Muscle of leg (tissue), 11 donors: ENCODE measurements around the gene C13orf42. TPM values are rescaled to one million over a fixed set of nuclear protein-coding genes. Genes with fewer than 3 reads are reported as not detected.
A peak's percentile ranks its signal among the peaks of the same experiment; 100 is the strongest.

Source experiments
- DNase-seq: peaks from one replicate; pipeline ENCODE4 v3.0.0; 2013
- H3K27ac ChIP-seq: one replicate; pipeline ENCODE4 v1.5.1; 2013; ENCODE audit warnings: mild to moderate bottlenecking, low read length, control low read depth
- H3K27me3 ChIP-seq: one replicate; pipeline ENCODE4 v1.6.1; 2013; ENCODE audit warnings: low read length; ENCODE audit not compliant: control insufficient read depth, insufficient read depth
- H3K36me3 ChIP-seq: one replicate; pipeline ENCODE4 v1.6.1; 2013; ENCODE audit warnings: low read length; ENCODE audit not compliant: control insufficient read depth, insufficient read depth
- H3K4me1 ChIP-seq: one replicate; pipeline ENCODE4 v1.6.1; 2013; ENCODE audit warnings: low read length; ENCODE audit not compliant: control insufficient read depth, insufficient read depth
- H3K4me3 ChIP-seq: one replicate; pipeline ENCODE4 v1.5.1; 2013; ENCODE audit warnings: low read length, control low read depth
- H3K9me3 ChIP-seq: replicated peaks from 2 replicates; pipeline ENCODE4 v1.6.1; 2013; ENCODE audit warnings: low read depth, low read length; ENCODE audit not compliant: control insufficient read depth
- WGBS: methylation state at CpG from one replicate; pipeline ENCODE4 v1.1.5; 2013; ENCODE audit warnings: missing lambda C conversion rate; ENCODE audit not compliant: insufficient coverage; 5-methylcytosine and 5-hydroxymethylcytosine counted together
- polyA plus RNA-seq, 8 donors: library from polyadenylated mRNA; unstranded; fragments of 120-200 nt; gene quantifications; one replicate each; pipeline versions ENCODE4 v1.2.1 to v1.2.3, GENCODE V29; 2013; ENCODE audit warnings: inconsistent platforms in 1 of 8, low replicate concordance in 1 of 8; ENCODE audit not compliant: insufficient read length in 8 of 8, insufficient read depth in 1 of 8
- total RNA-seq: library from RNA; stranded (reverse); fragments of 120-200 nt; gene quantifications from one replicate; pipeline ENCODE4 v1.2.4, GENCODE V29; 2013

Gene C13orf42
- total and polyA plus RNA-seq, 9 donors, result 0.04 to 0.09 (median 0.05) TPM; not detected in 4

GRCh38 chr13:51067210-51067701 lies 43.8 kb downstream of the C13orf42 start:
- no peaks in the 10 kb centered on the region for H3K36me3 ChIP-seq
- H3K4me1 ChIP-seq, result peaks cover 13% of the 10 kb centered on the region
- peak overlapping the region; percentile 52 for H3K27ac ChIP-seq
- no peaks in the 10 kb centered on the region for H3K27me3 ChIP-seq
- no peak for DNase-seq
- WGBS, result no CpG with 5 or more reads among the region's 9 CpGs
- no peaks in the 10 kb centered on the region for H3K9me3 ChIP-seq
- no peak overlapping the region for H3K4me3 ChIP-seq

DNA sequence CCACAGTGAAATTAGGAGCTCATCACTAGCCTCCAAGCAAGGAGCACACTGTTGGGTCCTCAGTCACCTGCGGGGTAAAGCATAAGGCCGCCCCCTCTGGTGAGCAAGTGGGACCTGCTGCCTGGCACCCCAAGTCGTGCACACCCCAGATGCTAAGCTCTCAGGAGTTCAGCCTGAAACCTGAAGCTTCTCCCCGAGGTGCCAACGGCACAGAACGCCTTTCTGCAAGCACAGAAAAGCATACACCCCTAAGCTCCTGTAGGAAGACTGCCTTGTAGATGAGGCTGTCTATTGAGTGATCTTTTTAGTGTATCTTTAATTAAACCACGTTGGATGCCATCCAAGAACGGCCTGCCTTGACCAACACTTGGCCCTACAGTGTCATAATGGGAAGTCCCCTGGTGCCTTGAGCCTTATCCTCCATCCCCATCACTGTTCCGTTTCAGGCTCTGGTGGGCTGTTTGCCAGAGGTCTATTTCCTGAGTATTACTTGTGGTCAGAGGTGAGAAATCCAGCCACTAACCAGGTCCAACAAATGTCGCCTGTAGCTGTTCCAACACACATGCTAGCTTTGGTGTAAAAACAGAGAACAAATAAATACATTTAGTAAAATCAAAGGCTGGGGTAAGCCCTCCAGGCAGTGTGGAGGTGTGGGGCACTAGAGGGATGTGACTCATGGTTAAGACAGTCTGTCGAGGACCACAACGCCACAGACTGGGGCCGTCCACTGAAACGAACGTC lies 44.8 kb downstream of the C13orf42 start:
- Histone ChIP-seq H3K9me3 (no peaks in the 10 kb centered on the region), H3K27me3 (no peaks in the 10 kb centered on the region), H3K4me3 (no peak overlapping the region), H3K4me1 (peaks cover 13% of the 10 kb centered on the region), H3K36me3 (no peaks in the 10 kb centered on the region), H3K27ac (peak overlapping the region; percentile 52)
- 36% methylated on average over 6 of the region's 15 CpGs for WGBS
- peak; percentile 54 for DNase-seq

DNA sequence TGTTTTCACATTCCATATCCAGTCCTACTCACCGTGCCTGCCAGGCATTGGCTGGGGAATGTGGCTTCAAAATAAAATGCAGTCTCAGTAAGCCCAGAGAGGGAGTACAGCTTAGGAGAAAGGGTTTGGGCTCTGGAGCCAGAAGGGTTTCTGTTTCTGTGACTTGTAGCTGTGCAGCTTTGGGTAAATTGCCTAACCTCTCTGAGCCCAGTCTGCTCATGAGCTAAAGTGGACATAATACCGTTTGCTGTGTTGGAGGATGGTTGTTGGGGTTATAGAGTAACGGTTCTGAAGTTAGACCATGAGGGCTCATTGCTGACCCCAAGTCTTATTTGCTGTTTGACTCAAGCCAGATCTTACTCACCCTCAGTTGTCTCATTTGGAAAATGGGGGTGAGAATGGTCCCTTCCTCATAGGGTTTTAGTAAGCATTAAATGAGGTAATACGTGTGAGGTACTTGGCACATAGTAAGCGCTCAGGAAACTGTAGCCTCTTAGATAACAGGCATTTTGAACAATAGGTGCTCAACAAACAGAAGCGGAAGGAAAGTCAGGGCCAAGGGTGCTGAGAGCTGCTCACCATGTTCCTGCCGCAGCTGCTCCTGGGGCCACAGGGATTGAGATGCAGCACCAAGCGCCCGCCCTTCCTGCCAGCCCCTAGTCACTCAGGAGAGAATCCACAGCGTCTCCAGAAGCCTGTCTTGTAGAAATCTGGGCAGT lies 45.5 kb downstream of the C13orf42 start:
- no peaks in the 10 kb centered on the region for H3K9me3 ChIP-seq
- no peak for DNase-seq
- WGBS, result 89% methylated on average over 9 of the region's 10 CpGs
- peaks cover 13% of the 10 kb centered on the region for H3K4me1 ChIP-seq
- H3K27me3 ChIP-seq, result no peaks in the 10 kb centered on the region
- H3K4me3 ChIP-seq, result no peak overlapping the region
- no peaks in the 10 kb centered on the region for H3K36me3 ChIP-seq
- H3K27ac ChIP-seq, result no peak overlapping the region

DNA sequence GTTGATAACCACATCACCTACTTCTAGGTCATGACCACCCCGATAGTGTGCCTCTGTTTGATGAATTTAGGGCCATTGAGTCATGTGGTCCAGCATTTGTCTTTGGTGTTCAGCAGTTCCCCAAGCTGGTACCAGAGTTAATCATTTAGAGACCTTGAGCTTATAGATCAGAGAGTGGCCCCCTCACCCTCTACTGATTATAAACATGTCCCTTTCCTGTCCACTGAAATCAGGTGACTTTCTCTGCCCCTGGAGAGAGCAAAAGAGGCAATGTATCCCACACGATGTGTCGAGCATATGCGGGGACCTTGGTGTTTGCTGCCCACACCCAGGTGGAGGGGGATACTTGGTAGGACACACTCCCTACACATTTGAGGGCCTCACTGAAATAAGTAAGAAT lies 46.3 kb downstream of the C13orf42 start:
- H3K4me1 ChIP-seq, result peaks cover 11% of the 10 kb centered on the region
- 73% methylated on average over 3 of the region's 4 CpGs for WGBS
- no peaks in the 10 kb centered on the region for H3K27me3 ChIP-seq
- H3K36me3 ChIP-seq, result no peaks in the 10 kb centered on the region
- no peaks in the 10 kb centered on the region for H3K9me3 ChIP-seq
- H3K4me3 ChIP-seq, result no peak overlapping the region
- no peak for DNase-seq
- H3K27ac ChIP-seq, result no peak overlapping the region

DNA sequence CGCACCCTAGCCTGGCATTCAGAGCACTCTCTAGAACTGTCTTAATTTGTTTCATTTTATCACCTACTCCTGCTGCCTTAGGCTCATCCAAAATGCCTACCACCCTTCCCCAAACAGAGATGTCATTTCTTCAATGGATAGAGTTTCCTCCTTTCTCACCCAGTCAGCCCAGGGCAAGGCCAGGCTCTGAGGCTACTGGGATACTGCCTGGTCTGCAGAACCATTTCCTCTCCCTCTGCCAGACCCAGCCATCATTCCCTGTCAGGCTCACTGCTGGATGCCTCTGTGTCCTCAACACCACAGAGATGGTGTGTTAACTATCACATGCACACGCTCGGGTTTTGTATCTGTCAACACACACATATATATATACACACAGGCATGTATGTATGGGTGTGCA lies 47.2 kb downstream of the C13orf42 start:
- Histone ChIP-seq H3K27me3 (no peaks in the 10 kb centered on the region), H3K9me3 (no peaks in the 10 kb centered on the region), H3K4me3 (no peak overlapping the region), H3K36me3 (no peaks in the 10 kb centered on the region), H3K4me1 (peaks cover 9% of the 10 kb centered on the region), H3K27ac (no peak overlapping the region)
- no peak for DNase-seq
- WGBS, result 100% methylated on average over 1 of the region's 3 CpGs

DNA sequence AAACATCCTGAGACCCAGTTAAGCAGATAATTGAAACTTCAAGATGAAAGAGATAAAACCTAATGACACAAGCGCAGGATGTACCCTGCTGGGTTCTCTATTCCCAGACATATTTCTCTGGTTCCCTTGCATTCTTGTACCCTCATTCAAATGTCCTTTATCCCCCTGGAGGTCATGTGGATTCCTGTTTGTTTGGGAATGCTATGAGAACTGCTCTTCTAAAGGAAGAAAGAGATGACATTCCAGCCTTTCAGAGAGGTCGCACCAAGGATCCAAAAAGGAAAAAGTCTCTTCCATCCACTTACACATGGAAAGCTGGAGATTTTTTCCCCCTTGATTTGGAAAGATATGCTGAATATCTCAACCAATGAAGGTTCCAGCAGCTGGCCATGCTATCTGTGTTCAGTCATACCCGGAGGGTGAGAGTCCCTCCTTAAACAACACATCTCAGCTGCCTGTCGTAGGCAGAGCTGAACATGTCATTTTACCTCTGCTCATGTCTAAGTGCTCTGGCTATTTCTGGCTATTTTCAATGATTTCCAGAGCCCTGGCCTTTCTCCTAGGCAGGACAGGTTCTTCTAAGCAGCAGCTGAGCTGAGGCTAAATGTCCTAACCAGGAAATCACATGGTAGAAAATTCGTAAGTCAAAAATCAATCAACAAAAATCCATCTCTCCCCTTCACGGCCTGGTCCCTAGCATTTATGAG lies 52.5 kb downstream of the C13orf42 start:
- no peak for DNase-seq
- H3K4me3 ChIP-seq, result no peak overlapping the region
- peaks cover 2% of the 10 kb centered on the region for H3K4me1 ChIP-seq
- H3K27ac ChIP-seq, result no peak overlapping the region
- no peaks in the 10 kb centered on the region for H3K9me3 ChIP-seq
- H3K36me3 ChIP-seq, result no peaks in the 10 kb centered on the region
- WGBS, result no CpG with 5 or more reads among the region's 6 CpGs
- no peaks in the 10 kb centered on the region for H3K27me3 ChIP-seq

DNA sequence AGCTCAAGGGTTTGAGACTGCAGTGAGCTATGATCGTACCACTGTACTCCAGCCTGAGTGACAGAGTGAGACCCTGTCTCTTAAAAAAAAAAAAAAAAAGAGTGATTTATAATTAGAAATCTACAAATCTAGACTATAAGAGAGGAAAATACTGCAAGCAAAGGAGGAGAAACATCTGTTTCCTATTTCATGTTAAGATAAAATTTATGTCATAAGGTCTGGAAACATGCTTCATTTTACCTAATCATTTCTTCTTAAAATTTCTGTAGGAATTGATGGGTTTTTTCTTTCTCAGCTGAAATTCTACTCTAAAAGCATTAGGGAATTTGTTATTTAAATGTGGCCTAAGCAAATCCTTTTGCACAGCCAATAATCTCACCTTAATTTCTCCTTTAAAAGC lies 53.2 kb downstream of the C13orf42 start:
- no CpG with 5 or more reads among the region's 1 CpG for WGBS
- Histone ChIP-seq H3K36me3 (no peaks in the 10 kb centered on the region), H3K27me3 (no peaks in the 10 kb centered on the region), H3K4me3 (no peak overlapping the region), H3K9me3 (no peaks in the 10 kb centered on the region), H3K27ac (no peak overlapping the region), H3K4me1 (peaks cover 2% of the 10 kb centered on the region)
- peak; percentile 32 for DNase-seq

DNA sequence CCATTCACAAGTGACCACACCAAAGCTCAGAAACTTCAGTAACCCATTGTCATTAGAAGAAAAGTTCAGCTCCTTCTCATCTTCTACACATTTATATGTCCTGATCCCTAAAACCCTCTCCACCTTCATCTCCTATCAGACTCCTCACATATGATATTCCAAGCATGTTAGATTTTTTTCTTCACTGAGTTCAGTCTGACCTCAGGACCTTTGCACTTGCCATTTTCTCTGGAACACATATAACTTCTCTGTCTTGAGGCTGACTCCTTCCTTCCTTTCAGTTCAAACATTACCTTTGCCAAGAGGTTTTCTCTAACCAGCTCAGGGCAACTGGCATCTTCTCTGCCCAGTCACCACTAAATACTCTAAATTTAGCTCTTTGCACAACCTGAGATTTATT lies 54.1 kb downstream of the C13orf42 start:
- no peak overlapping the region for H3K27ac ChIP-seq
- H3K4me1 ChIP-seq, result peaks cover 2% of the 10 kb centered on the region
- no peaks in the 10 kb centered on the region for H3K27me3 ChIP-seq
- no peak for DNase-seq
- H3K9me3 ChIP-seq, result no peaks in the 10 kb centered on the region
- no peaks in the 10 kb centered on the region for H3K36me3 ChIP-seq
- no peak overlapping the region for H3K4me3 ChIP-seq

DNA sequence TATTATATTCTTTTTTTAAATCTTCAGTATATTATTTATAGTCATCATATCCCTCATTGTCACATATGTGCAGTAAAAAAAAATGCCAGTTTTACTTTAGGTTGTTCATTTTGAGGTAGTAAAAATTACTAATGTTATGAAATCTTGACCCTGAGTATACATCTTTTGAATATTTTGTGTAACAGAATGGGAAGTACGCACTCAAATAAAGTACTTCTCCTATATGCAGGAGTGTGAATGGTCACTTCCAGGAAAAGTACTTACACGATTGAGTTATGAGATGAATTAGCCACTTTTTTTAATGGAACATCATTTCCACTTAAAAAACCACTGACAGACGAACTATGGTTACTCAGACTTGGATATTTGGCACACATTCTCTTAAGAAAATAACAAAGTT lies 58.5 kb downstream of the C13orf42 start:
- Histone ChIP-seq H3K9me3 (no peaks in the 10 kb centered on the region), H3K27ac (no peak overlapping the region), H3K4me1 (no peaks in the 10 kb centered on the region), H3K27me3 (no peaks in the 10 kb centered on the region), H3K36me3 (no peaks in the 10 kb centered on the region), H3K4me3 (no peak overlapping the region)
- DNase-seq, result no peak
- no CpG with 5 or more reads among the region's 3 CpGs for WGBS
